Cardiac muscle cell (in vitro differentiated cells and primary cell): ENCODE measurements around the gene MMD2. TPM values are rescaled to one million over a fixed set of nuclear protein-coding genes. Genes with fewer than 3 reads are reported as not detected.

Experiments used
- DNase-seq, 2 donors: peaks; one replicate each; pipeline versions ENCODE4 v3.0.0 to v3.0.0-alpha.2; 2010 to 2017; ENCODE audit warnings: low read depth in 1 of 2, low spot score in 1 of 2
- H3K27ac ChIP-seq: fragments of 200-600 bp; sonication (generic); 2 replicates; pipeline ENCODE4 v1.5.1; 2016
- H3K27me3 ChIP-seq: fragments of 200-600 bp; sonication (generic); 2 replicates; pipeline ENCODE4 v1.6.0; 2016; ENCODE audit warnings: control low read depth
- H3K36me3 ChIP-seq: fragments of 200-600 bp; sonication (generic); 2 replicates; pipeline ENCODE4 v1.5.1; 2016; ENCODE audit warnings: control low read depth
- H3K4me1 ChIP-seq: fragments of 200-600 bp; sonication (generic); 2 replicates; pipeline ENCODE4 v1.8.1; 2017; ENCODE audit warnings: low read depth, mild to moderate bottlenecking, mixed run types
- H3K4me3 ChIP-seq: fragments of 200-600 bp; sonication (generic); 2 replicates; pipeline ENCODE4 v1.5.1; 2016; ENCODE audit warnings: mild to moderate bottlenecking
- H3K9me3 ChIP-seq: fragments of 200-600 bp; sonication (generic); 2 replicates; pipeline ENCODE4 v1.5.1; 2017; ENCODE audit warnings: low read depth, mild to moderate bottlenecking, control low read depth
- polyA plus RNA-seq: library from polyadenylated mRNA; unstranded; fragments of >200 nt; fragmentation: Nextera tagmentation; extraction: Ambion mirVana; gene quantifications from 2 replicates; pipeline ENCODE4 v1.2.1, GENCODE V29; 2016
- total RNA-seq: library from RNA; depleted of rRNA; stranded (reverse); fragments of >200 nt; gene quantifications from 2 replicates; pipeline ENCODE4 v1.2.3, GENCODE V29; 2016
- TF ChIP-seq, protein P1 (sequence below): IDR thresholded peaks from 2 replicates; pipeline ENCODE4 v1.5.1; 2012; ENCODE audit warnings: low read depth, mild to moderate bottlenecking, low read length

Gene MMD2
- total and polyA plus RNA-seq, 2 experiments from 2014 or later, result not detected

DNA sequence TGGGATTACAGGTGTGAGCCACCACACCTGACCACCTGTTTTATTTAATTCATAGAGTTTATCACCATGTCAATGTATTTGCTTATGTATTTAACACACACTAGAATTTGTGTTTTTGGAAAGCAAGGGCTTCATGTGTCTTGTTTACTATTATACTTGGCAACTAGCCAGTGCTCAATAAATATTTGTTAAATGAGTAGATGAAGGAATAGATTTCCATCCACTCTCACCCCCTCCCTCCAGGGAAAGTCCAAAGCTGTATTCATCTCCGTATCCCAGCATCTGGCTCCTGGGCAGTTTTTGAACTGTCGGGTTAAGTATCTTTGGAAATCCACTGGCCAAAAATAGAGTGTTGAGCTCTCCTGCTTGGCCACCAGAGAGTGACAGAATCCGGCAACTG is 70.8 kb downstream of the MMD2 start:
- Histone ChIP-seq H3K9me3 (no peaks in the 10 kb centered on the region), H3K4me1 (no peaks in the 10 kb centered on the region), H3K4me3 (no peak overlapping the region), H3K27ac (no peak overlapping the region), H3K36me3 (no peaks in the 10 kb centered on the region), H3K27me3 (no peaks in the 10 kb centered on the region)
- no peak for DNase-seq
- TF ChIP-seq, protein P1, sequence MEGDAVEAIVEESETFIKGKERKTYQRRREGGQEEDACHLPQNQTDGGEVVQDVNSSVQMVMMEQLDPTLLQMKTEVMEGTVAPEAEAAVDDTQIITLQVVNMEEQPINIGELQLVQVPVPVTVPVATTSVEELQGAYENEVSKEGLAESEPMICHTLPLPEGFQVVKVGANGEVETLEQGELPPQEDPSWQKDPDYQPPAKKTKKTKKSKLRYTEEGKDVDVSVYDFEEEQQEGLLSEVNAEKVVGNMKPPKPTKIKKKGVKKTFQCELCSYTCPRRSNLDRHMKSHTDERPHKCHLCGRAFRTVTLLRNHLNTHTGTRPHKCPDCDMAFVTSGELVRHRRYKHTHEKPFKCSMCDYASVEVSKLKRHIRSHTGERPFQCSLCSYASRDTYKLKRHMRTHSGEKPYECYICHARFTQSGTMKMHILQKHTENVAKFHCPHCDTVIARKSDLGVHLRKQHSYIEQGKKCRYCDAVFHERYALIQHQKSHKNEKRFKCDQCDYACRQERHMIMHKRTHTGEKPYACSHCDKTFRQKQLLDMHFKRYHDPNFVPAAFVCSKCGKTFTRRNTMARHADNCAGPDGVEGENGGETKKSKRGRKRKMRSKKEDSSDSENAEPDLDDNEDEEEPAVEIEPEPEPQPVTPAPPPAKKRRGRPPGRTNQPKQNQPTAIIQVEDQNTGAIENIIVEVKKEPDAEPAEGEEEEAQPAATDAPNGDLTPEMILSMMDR, result no peak

DNA sequence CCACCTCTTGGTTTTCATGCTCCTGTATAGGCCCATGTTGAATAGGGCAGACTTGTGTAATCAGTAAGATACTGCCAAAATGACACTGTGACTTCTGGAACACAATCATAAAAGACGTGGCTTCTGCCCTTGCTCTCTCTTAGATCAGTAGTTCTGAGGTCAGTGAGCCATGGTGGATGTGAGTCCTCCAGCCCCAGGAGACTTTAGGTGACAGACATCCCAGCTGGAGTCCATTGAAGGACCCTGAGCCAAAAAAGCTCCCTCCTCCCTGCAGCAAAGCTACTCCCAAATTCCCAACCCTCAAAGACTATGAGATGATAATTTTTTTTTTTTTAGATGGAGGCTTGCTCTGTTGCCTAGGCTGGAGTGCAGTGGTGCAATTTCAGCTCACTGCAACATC is 72.3 kb downstream of the MMD2 start:
- Histone ChIP-seq H3K4me3 (no peak overlapping the region), H3K27me3 (no peaks in the 10 kb centered on the region), H3K9me3 (no peaks in the 10 kb centered on the region), H3K27ac (no peak overlapping the region), H3K36me3 (no peaks in the 10 kb centered on the region), H3K4me1 (peaks cover 8% of the 10 kb centered on the region)
- TF ChIP-seq, protein P1, result no peak
- DNase-seq, result no peak

DNA sequence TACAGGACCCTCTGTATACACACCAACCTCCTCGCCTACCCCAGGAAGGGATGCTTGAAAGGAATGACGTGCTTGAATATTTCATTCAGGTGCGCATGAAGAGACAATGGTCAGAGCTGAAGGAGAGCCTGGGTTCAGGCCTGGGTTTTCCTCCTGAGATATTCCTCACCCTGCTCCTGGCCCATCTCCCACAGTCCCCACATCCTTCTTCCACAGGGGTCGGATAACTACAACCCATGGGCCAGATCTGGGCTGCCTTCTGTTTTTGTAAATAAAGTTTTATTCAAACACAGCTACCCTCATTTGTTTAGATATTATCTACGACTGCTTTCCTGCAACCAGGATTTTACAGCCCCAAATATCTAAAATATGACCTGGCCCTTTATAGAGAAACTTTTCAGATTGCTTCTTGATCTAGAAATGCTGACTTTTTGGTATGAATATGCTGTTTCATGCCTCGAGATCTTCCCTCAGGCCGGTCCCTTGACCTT is 73.6 kb downstream of the MMD2 start:
- H3K4me3 ChIP-seq, result no peak overlapping the region
- TF ChIP-seq, protein P1, result no peak
- peaks cover 15% of the 10 kb centered on the region for H3K4me1 ChIP-seq
- H3K27ac ChIP-seq, result no peak overlapping the region
- H3K9me3 ChIP-seq, result no peaks in the 10 kb centered on the region
- H3K27me3 ChIP-seq, result no peaks in the 10 kb centered on the region
- no peak for DNase-seq
- no peaks in the 10 kb centered on the region for H3K36me3 ChIP-seq

DNA sequence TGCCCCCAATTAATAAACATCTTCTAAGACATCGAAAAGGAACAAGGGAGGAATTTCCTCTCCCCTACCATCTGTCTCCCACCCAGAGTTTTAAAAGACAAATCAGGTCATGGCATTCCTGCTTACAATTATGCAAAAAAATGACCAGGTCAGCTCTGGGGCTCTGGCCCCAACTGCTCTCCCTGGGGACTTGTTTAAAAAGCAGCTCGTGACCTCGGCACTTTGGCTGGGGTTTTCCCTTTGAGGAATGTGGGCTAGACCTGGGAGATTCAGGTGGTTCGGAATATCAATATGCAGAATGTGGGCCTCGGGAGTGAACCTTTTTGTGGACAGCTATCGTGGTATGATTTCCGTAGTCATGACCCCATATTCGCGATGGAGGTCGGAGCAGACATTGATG is 74.8 kb downstream of the MMD2 start:
- TF ChIP-seq, protein P1, result no peak
- no peak for DNase-seq
- H3K27me3 ChIP-seq, result no peaks in the 10 kb centered on the region
- no peaks in the 10 kb centered on the region for H3K9me3 ChIP-seq
- H3K36me3 ChIP-seq, result no peaks in the 10 kb centered on the region
- no peak overlapping the region for H3K27ac ChIP-seq
- no peak overlapping the region for H3K4me3 ChIP-seq
- peaks cover 26% of the 10 kb centered on the region for H3K4me1 ChIP-seq

DNA sequence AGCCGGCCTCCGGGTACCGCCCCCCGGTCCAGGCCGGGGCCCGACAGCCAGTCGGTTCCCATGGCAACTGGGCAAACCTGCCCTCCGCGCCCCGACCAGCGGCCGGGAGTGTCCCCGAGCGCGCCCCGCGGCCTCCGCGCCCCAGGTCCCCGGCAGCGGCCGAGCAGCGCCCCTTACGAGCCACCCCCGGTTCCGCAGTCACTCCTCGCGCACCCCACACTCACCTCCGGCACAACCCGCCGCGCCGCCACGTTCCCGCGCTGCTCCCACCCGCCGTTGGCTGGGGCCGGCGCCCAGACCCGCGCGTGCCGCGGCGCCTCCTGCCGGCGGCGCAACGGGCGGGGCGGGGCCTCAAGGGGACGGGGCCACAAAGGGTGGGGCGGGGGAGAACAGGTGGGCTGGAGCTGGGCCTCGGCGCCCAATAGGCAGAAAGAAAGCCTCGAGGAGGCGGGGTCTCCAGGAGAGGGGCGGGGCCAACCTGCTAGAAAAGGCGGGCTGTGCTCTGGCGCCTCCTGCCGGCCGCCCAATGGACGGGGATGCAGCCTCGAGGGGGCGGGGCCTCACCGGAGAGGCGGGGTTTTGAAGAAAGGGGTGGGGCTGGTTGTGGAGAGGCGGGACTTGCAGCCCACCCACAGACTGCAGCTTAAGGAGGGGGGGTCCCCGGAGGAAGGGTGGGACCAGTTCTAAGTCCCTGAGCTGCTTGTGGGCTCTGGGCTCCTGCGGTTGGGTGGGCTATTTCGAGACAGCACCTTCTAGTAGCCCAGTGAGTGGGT is 75.4 kb downstream of the MMD2 start, which contains the start of gene RADIL:
TSS of gene RADIL (minus strand) at position 345 of the 773 bp plus-strand sequence. CDS start 5,577 bp downstream, outside the sequence.
- Histone ChIP-seq H3K27ac (peak within 1 kb of the TSS; percentile 88), H3K9me3 (no peaks in the 10 kb centered on the region), H3K4me1 (peaks cover 26% of the 10 kb centered on the region), H3K27me3 (no peaks in the 10 kb centered on the region), H3K4me3 (peak within 1 kb of the TSS; percentile 63), H3K36me3 (no peaks in the 10 kb centered on the region)
- TF ChIP-seq, protein P1, result peak; percentile 80
- peak; percentile 91 to 98 for DNase-seq
